Activated T-cell treated with anti-CD3 and anti-CD28 coated beads for 48 hours (primary cell): ENCODE results near the gene DYNLT4.

Experiments
- DNase-seq: peaks from one replicate; pipeline ENCODE4 v3.0.0-alpha.2; 2020; ENCODE audit warnings: low read depth

Gene DYNLT4

DNA sequence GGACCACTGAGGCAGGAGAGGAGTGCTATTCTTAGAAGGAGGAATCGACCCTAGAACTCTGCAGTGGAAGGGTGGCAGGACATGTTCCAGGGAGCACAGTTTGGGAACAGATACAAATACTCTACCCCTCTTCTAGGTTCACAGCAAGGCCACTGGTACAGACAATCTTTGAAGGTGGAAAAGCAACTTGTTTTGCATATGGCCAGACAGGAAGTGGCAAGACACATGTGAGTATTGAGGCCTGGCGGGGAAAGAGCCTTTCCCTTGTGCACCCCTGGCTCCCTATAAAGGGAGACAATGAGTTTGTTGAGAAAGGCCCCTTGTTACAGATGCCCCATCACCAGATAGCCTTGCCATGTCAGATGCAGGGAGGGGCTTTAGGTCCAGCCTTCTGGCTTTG lies 49.7 kb downstream of the DYNLT4 start:
- no peak for DNase-seq
